RWPE1 (cell line): ENCODE results near the gene JAKMIP2.

Source experiments
- CTCF ChIA-PET: fragments of 350-600 bp; sonication (Branson Sonifier 250); formaldehyde crosslinking; extraction: SDS; loops from one replicate; lab custom pipeline; 2021; lab: Yijun Ruan, JAX
- POLR2A ChIA-PET: fragments of 400-600 bp; formaldehyde crosslinking; extraction: SDS; loops from one replicate; lab custom pipeline; 2020; ENCODE audit warnings: antibody characterized with exemption; ENCODE audit not compliant: low non-redundant PET; lab: Yijun Ruan, JAX
- DNase-seq: peaks from one replicate; pipeline ENCODE4 v3.0.0; 2012; ENCODE audit warnings: low spot score
- H3K27ac ChIP-seq: fragments of 450-650 bp; 2 replicates; pipeline ENCODE4 v1.5.1; 2017
- CTCF ChIP-seq: fragments of 450-650 bp; conservative IDR thresholded peaks from 2 replicates; pipeline ENCODE4 v1.5.1; 2017; ENCODE audit warnings: low read depth, mild to moderate bottlenecking

Gene JAKMIP2

DNA sequence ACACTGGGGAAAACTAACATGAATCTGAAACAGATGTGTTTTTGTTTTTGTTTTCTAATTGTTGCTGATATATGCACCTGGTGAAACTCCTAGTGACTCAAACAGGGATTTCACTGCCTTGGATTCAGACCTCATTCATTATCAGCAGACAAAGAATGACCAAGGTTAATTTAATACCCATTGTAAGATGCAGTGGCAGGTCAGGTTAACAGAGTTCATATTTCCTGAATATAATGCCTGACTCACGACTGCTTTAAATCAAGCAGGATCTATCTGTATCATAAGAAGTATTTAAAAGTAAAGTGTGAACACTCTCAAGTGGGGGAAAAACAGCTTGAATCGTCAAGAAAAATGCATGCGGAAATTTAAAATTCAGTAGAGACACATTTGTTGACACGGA lies 5.5 kb downstream of the JAKMIP2 start:
- ChIA-PET POLR2A (no interaction called here), CTCF (interaction anchor here (0.6 to 0.7 kb wide), 2 partner anchors 12 to 262 kb away, joined by 3 to 5 read pairs; no protein-coding TSS in a partner anchor)
- no peak overlapping the region for H3K27ac ChIP-seq
- no peak for TF ChIP-seq CTCF
- DNase-seq, result no peak

- POLR2A ChIA-PET, result no interaction called here
- CTCF ChIA-PET, result no interaction called here
- no peak overlapping the region for H3K27ac ChIP-seq
- TF ChIP-seq CTCF, result no peak
- no peak for DNase-seq
Measured at GRCh38 chr5:147773587-147773986, 8.9 kb downstream of the JAKMIP2 start.

DNA sequence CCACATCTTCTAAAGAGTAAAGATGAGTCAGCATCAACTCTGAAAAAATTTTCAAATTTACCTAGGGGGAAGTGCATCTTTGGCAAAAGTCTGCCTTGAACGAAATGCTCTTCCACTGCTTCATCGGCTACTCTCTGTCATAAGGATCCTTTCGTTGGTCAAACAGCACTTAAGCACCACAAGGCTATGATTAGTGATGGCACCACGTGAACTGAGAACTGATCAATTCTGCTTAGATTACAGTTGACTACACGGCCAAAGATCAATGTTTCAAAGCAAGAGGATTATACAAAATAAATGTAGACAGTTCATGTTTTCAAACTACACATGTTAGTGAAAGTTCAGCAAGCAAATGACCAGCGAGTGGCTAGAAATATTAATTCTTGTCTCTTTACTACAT lies 9.4 kb downstream of the JAKMIP2 start:
- no peak overlapping the region for H3K27ac ChIP-seq
- CTCF ChIA-PET, result interaction anchor here (0.7 kb wide), 1 partner anchor 69 kb away, joined by 4 read pairs; no protein-coding TSS in a partner anchor
- no peak for TF ChIP-seq CTCF
- POLR2A ChIA-PET, result no interaction called here
- DNase-seq, result no peak

GRCh38 chr5:147767048-147767447 lies 15.5 kb downstream of the JAKMIP2 start:
- ChIA-PET CTCF (no interaction called here), POLR2A (no interaction called here)
- TF ChIP-seq CTCF, result no peak
- no peak for DNase-seq
- no peak overlapping the region for H3K27ac ChIP-seq

GRCh38 chr5:147763791-147764525 lies 18.6 kb downstream of the JAKMIP2 start:
- no peak for TF ChIP-seq CTCF

DNA sequence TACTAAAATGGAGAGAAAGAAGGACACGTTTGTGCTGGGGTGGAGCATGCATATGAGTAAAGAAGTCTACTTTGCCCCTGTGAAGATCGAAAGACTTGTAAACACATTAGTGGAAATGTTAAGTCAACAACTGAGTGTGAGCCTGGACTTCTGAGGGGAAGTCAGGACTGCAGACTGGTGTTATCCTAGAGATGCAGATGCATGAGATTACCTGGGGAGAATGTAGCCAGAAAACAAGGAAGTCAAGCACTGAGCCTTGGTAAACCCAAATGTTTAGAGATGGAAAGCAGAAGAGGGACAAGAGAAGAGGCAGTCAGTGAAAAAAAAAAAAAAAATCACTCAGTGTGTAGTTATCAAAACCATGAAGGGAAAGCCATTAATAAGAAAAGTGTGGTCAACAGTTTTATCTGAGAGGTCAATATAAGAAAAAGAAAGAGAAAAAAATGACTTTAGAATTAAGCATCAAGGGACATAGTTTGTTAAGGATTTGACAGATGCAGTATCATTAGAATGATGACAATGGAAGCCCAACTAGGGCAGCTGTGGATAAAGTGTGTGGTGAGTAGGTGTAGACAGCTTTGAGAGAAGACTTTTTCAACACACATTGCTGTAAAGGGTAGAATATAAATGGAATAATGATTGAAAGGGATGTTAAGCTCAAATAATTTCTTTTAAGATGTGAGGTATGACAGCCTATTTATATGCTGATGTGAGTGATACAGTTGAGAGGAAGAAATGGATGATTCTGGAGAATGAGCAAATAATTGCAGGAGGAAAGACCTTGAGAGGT lies 22.2 kb downstream of the JAKMIP2 start:
- no peak for TF ChIP-seq CTCF
- ChIA-PET POLR2A (no interaction called here), CTCF (no interaction called here)
- no peak overlapping the region for H3K27ac ChIP-seq
- DNase-seq, result no peak

More at GRCh38 chr5:147763791-147764525, 18.6 kb downstream of the JAKMIP2 start:
- CTCF ChIA-PET, result no interaction called here
- no peak for DNase-seq
- H3K27ac ChIP-seq, result no peak overlapping the region
- POLR2A ChIA-PET, result no interaction called here
